HepG2 (cell line): ENCODE data around the gene ZNRD2. TPM values are rescaled to one million over a fixed set of nuclear protein-coding genes. Genes with fewer than 3 reads are reported as not detected.
A peak's percentile ranks its signal among the peaks of the same experiment; 100 is the strongest.

Experiments used
- ATRX ChIP-seq: sonication (generic); formaldehyde crosslinking; IDR thresholded peaks from 2 replicates; pipeline ENCODE4 v1.4.0; 2020; ENCODE audit warnings: missing genetic modification reagents, borderline replicate concordance
- DMTF1 ChIP-seq: sonication (generic); formaldehyde crosslinking; IDR thresholded peaks from 2 replicates; pipeline ENCODE4 v1.4.0; 2020; ENCODE audit warnings: mild to moderate bottlenecking, missing genetic modification reagents
- FOXP1 ChIP-seq, 2 experiments: fragments of 450-650 bp in 1 of 2; IDR thresholded peaks; 2 replicates each; pipeline ENCODE4 v1.6.1; 2017 to 2018; ENCODE audit warnings: antibody characterized with exemption in 1 of 2
- KDM4B ChIP-seq: sonication (generic); formaldehyde crosslinking; IDR thresholded peaks from 2 replicates; pipeline ENCODE4 v1.4.0; 2020; ENCODE audit warnings: missing genetic modification reagents
- NR3C1 ChIP-seq: sonication (generic); formaldehyde crosslinking; IDR thresholded peaks from 2 replicates; pipeline ENCODE4 v1.4.0; 2020; ENCODE audit warnings: missing genetic modification reagents
- SMAD3 ChIP-seq: sonication (generic); formaldehyde crosslinking; IDR thresholded peaks from 2 replicates; pipeline ENCODE4 v1.4.0; 2020; ENCODE audit warnings: missing genetic modification reagents
- SUZ12 ChIP-seq: fragments of 150-350 bp; IDR thresholded peaks from 2 replicates; pipeline ENCODE4 v1.6.1; 2014; ENCODE audit warnings: low read depth, low read length
- THAP11 ChIP-seq: IDR thresholded peaks from 2 replicates; pipeline ENCODE4 v1.6.1; 2016; ENCODE audit warnings: missing biosample characterization, missing genetic modification reagents
- ZEB1 ChIP-seq: IDR thresholded peaks from 2 replicates; pipeline ENCODE4 v1.6.1; 2012; ENCODE audit warnings: mild to moderate bottlenecking, low read depth, inconsistent platforms; ENCODE audit not compliant: insufficient replicate concordance
- ZNF253 ChIP-seq: sonication (generic); formaldehyde crosslinking; IDR thresholded peaks from 2 replicates; pipeline ENCODE4 v1.8.0; 2022; ENCODE audit warnings: mild to moderate bottlenecking, missing genetic modification reagents, borderline replicate concordance
- ZNF510 ChIP-seq: sonication (generic); formaldehyde crosslinking; IDR thresholded peaks from 2 replicates; pipeline ENCODE4 v1.4.0; 2020; ENCODE audit warnings: low read depth, mild to moderate bottlenecking, missing genetic modification reagents
- ZNF619 ChIP-seq: sonication (generic); formaldehyde crosslinking; IDR thresholded peaks from 2 replicates; pipeline ENCODE4 v1.4.0; 2020; ENCODE audit warnings: mild to moderate bottlenecking, missing genetic modification reagents
- ZNF790 ChIP-seq: sonication (generic); formaldehyde crosslinking; IDR thresholded peaks from 2 replicates; pipeline ENCODE4 v1.8.0; 2022; ENCODE audit warnings: missing genetic modification reagents, mild to moderate bottlenecking, borderline replicate concordance
- ZNF816 ChIP-seq: sonication (generic); formaldehyde crosslinking; IDR thresholded peaks from 2 replicates; pipeline ENCODE4 v1.8.0; 2022; ENCODE audit warnings: missing genetic modification reagents, mild to moderate bottlenecking, borderline replicate concordance
- ZSCAN31 ChIP-seq: sonication (generic); formaldehyde crosslinking; IDR thresholded peaks from 2 replicates; pipeline ENCODE4 v1.5.0; 2020; ENCODE audit warnings: low read depth, mild to moderate bottlenecking, missing genetic modification reagents
- polyA plus RNA-seq, 8 experiments: library from polyadenylated mRNA; depleted of rRNA in 3 of 8; stranded (reverse) in 7 of 8; unstranded in 1 of 8; fragments of >200 nt; fragmentation: Illumina TruSeq in 4 of 8; extraction: Trizol in 4 of 8; gene quantifications; 2 replicates each; pipeline versions ENCODE4 v1.2.1 to v1.2.3, GENCODE V29; 2011 to 2016; ENCODE audit warnings: low read depth in 4 of 8, missing spikeins in 1 of 8, mixed read lengths in 1 of 8; ENCODE audit not compliant: insufficient read depth in 1 of 8
- total RNA-seq, 5 experiments: library from RNA; depleted of rRNA; stranded (reverse); fragments of >200 nt; fragmentation: Illumina TruSeq; extraction: Trizol; gene quantifications; 2 replicates each; pipeline ENCODE4 v1.2.3, GENCODE V29; 2016; ENCODE audit warnings: low read depth in 1 of 5
- TF ChIP-seq, protein P1 (sequence below): sonication (generic); formaldehyde crosslinking; IDR thresholded peaks from 2 replicates; pipeline ENCODE4 v1.8.0; 2022; ENCODE audit warnings: low read depth, missing genetic modification reagents
- TF ChIP-seq, protein P2 (sequence below), 2 experiments: fragments of 450-650 bp in 1 of 2; sonication (generic) in 1 of 2; formaldehyde crosslinking in 1 of 2; IDR thresholded peaks; 2 replicates each; pipeline versions ENCODE4 v1.6.1 to v1.8.0; 2016 to 2022; ENCODE audit warnings: antibody characterized with exemption in 1 of 2, mild to moderate bottlenecking in 1 of 2, missing genetic modification reagents in 1 of 2

The ZNRD2 gene
- total and polyA plus RNA-seq, 2 of the 13 experiments (the other 11 are each of a cell fraction or from before 2014, with no cell fraction given), result 29.2 to 34.0 TPM

DNA sequence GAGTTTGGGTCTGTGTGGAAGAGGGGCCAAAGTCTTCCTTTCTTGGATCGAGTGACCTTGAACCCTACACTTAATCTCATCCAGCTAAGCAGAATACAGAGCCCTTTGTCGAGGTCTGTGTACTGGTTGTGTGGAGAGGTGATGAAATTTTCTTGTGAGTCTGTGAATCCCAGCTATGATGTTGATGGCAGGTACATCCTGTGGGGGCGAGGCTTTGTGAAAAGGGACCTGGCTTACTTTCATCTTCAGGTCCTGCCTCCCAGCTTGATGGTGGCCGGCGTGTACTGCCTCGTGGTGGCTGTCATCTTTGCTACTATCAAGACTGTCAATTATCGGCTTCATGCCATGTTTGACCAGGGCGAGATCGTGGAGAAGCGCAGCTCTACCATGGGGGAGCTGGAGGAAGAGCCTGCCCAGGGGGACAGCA is 46.3 kb downstream of the ZNRD2 start (continued):
- TF ChIP-seq, protein P1, sequence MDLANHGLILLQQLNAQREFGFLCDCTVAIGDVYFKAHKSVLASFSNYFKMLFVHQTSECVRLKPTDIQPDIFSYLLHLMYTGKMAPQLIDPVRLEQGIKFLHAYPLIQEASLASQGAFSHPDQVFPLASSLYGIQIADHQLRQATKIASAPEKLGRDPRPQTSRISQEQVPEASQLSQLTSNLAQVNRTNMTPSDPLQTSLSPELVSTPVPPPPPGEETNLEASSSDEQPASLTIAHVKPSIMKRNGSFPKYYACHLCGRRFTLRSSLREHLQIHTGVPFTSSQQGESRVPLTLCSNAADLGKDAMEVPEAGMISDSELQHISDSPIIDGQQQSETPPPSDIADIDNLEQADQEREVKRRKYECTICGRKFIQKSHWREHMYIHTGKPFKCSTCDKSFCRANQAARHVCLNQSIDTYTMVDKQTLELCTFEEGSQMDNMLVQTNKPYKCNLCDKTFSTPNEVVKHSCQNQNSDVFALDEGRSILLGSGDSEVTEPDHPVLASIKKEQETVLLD (CRISPR knock-in tag), result no peak
- TF ChIP-seq DMTF1 (CRISPR knock-in tag) (no peak), KDM4B (CRISPR knock-in tag) (peak; percentile 64; the same call in 1 of the 2 replicates), ZSCAN31 (no peak), ZNF816 (CRISPR knock-in tag) (no peak), FOXP1 (IDR thresholded peaks at IDR 0.05) (no peak), FOXP1 (CRISPR knock-in tag; IDR thresholded peaks at IDR 0.05) (peak; percentile 39; the same call in 1 of the 2 replicates), ZNF253 (CRISPR knock-in tag) (no peak), ZNF790 (CRISPR knock-in tag) (no peak), THAP11 (CRISPR knock-in tag) (0 out of 2 replicates have a peak, but pooled peaks have one; percentile 30), ATRX (CRISPR knock-in tag) (no peak), ZNF510 (CRISPR knock-in tag) (no peak), ZEB1 (no peak), NR3C1 (CRISPR knock-in tag) (no peak), SMAD3 (CRISPR knock-in tag) (peak; percentile 39; the same call in 1 of the 2 replicates), SUZ12 (no peak), ZNF619 (CRISPR knock-in tag) (no peak)
- TF ChIP-seq, protein P2, sequence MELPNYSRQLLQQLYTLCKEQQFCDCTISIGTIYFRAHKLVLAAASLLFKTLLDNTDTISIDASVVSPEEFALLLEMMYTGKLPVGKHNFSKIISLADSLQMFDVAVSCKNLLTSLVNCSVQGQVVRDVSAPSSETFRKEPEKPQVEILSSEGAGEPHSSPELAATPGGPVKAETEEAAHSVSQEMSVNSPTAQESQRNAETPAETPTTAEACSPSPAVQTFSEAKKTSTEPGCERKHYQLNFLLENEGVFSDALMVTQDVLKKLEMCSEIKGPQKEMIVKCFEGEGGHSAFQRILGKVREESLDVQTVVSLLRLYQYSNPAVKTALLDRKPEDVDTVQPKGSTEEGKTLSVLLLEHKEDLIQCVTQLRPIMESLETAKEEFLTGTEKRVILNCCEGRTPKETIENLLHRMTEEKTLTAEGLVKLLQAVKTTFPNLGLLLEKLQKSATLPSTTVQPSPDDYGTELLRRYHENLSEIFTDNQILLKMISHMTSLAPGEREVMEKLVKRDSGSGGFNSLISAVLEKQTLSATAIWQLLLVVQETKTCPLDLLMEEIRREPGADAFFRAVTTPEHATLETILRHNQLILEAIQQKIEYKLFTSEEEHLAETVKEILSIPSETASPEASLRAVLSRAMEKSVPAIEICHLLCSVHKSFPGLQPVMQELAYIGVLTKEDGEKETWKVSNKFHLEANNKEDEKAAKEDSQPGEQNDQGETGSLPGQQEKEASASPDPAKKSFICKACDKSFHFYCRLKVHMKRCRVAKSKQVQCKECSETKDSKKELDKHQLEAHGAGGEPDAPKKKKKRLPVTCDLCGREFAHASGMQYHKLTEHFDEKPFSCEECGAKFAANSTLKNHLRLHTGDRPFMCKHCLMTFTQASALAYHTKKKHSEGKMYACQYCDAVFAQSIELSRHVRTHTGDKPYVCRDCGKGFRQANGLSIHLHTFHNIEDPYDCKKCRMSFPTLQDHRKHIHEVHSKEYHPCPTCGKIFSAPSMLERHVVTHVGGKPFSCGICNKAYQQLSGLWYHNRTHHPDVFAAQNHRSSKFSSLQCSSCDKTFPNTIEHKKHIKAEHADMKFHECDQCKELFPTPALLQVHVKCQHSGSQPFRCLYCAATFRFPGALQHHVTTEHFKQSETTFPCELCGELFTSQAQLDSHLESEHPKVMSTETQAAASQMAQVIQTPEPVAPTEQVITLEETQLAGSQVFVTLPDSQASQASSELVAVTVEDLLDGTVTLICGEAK (IDR thresholded peaks at IDR 0.05), result no peak
- TF ChIP-seq, protein P2 (CRISPR knock-in tag; IDR thresholded peaks at IDR 0.05), result no peak
